Loucy (cell line): ENCODE results near the gene FRRS1L.

Experiments used
- H2AFZ ChIP-seq: fragments of 200-600 bp; sonication (generic); 2 replicates; pipeline ENCODE4 v1.6.0; 2016; ENCODE audit warnings: antibody characterized with exemption, mild to moderate bottlenecking, low read length, moderate library complexity
- H3F3A ChIP-seq: fragments of 200-600 bp; 2 replicates; pipeline ENCODE4 v1.6.0; 2016; ENCODE audit warnings: antibody characterized with exemption, low read depth, mild to moderate bottlenecking
- H3K27me3 ChIP-seq: fragments of 200-600 bp; sonication (generic); 2 replicates; pipeline ENCODE4 v1.6.1; 2014; ENCODE audit warnings: low read length, mild to moderate bottlenecking; ENCODE audit not compliant: insufficient read depth, poor library complexity, severe bottlenecking
- H3K36me3 ChIP-seq: fragments of 200-600 bp; sonication (generic); 2 replicates; pipeline ENCODE4 v1.6.1; 2016; ENCODE audit warnings: low read length; ENCODE audit not compliant: insufficient read depth
- H3K4me1 ChIP-seq: fragments of 200-600 bp; sonication (generic); 2 replicates; pipeline ENCODE4 v1.5.1; 2014; ENCODE audit warnings: low read length, mild to moderate bottlenecking; ENCODE audit not compliant: insufficient read depth, poor library complexity, severe bottlenecking
- H3K4me2 ChIP-seq: fragments of 200-600 bp; sonication (generic); 2 replicates; pipeline ENCODE4 v1.6.0; 2014; ENCODE audit warnings: antibody characterized with exemption, low read length, low read depth, mild to moderate bottlenecking; ENCODE audit not compliant: poor library complexity, severe bottlenecking
- H3K4me3 ChIP-seq: fragments of 200-600 bp; sonication (generic); 2 replicates; pipeline ENCODE4 v1.5.1; 2014; ENCODE audit warnings: low read length, mild to moderate bottlenecking, mixed read lengths; ENCODE audit not compliant: poor library complexity, severe bottlenecking
- H3K79me2 ChIP-seq: fragments of 200-600 bp; sonication (generic); 2 replicates; pipeline ENCODE4 v1.6.1; 2014; ENCODE audit warnings: low read length; ENCODE audit not compliant: insufficient read depth
- H3K9ac ChIP-seq: fragments of 200-600 bp; sonication (generic); 2 replicates; pipeline ENCODE4 v1.6.0; 2014; ENCODE audit warnings: mild to moderate bottlenecking, low read depth, low read length, moderate library complexity; ENCODE audit not compliant: poor library complexity, severe bottlenecking
- H3K9me2 ChIP-seq: fragments of 200-600 bp; sonication (generic); replicated peaks from 2 replicates; pipeline ENCODE4 v1.6.1; 2016; ENCODE audit warnings: low read depth, low read length, mixed read lengths
- H3K9me3 ChIP-seq: fragments of 200-600 bp; sonication (generic); 2 replicates; pipeline ENCODE4 v1.6.1; 2014; ENCODE audit warnings: mild to moderate bottlenecking, antibody characterized with exemption, low read length, low read depth; ENCODE audit not compliant: insufficient read depth
- H4K20me1 ChIP-seq: fragments of 200-600 bp; sonication (generic); 2 replicates; pipeline ENCODE4 v1.6.0; 2014; ENCODE audit warnings: antibody characterized with exemption, low read length, mild to moderate bottlenecking; ENCODE audit not compliant: insufficient read depth, poor library complexity, severe bottlenecking
- EZH2phosphoT487 ChIP-seq: fragments of 200-600 bp; IDR thresholded peaks from 2 replicates; pipeline ENCODE4 v1.6.1; 2018; ENCODE audit warnings: antibody characterized with exemption, mild to moderate bottlenecking, moderate library complexity, borderline replicate concordance
- TF ChIP-seq, protein P1 (sequence below): fragments of 200-600 bp; sonication (generic); conservative IDR thresholded peaks from 2 replicates; pipeline ENCODE4 v1.5.1; 2014; ENCODE audit warnings: mild to moderate bottlenecking, antibody characterized with exemption, low read length

FRRS1L gene

DNA sequence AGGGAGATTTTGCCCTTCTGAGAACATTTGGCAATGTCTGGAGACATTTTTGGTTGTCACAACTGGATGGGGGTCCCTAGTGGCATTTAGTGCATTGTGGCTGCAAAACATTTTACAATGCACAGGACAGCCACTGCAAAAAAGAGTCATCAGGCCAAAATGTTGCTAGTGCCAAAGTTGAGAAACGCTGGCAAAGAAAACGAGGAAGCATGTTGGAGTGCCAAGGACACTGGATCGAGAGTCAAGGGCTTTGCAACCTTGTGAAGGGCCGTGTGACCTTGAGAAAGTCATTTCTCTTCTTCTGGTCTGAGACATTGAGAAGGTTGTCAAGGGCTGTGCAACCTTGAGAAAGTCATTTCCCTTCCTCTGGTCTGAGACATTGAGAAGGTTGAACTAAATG lies 45.7 kb upstream of the FRRS1L start:
- Histone ChIP-seq H3F3A (no peaks in the 10 kb centered on the region), H3K4me2 (no peak overlapping the region), H4K20me1 (no peaks in the 10 kb centered on the region), H3K4me3 (no peak overlapping the region), H3K79me2 (no peaks in the 10 kb centered on the region), H3K36me3 (no peaks in the 10 kb centered on the region), H2AFZ (no peak overlapping the region), H3K9me3 (no peaks in the 10 kb centered on the region), H3K27me3 (no peaks in the 10 kb centered on the region), H3K9me2 (no peaks in the 10 kb centered on the region), H3K9ac (no peak overlapping the region), H3K4me1 (no peaks in the 10 kb centered on the region)
- TF ChIP-seq, protein P1, sequence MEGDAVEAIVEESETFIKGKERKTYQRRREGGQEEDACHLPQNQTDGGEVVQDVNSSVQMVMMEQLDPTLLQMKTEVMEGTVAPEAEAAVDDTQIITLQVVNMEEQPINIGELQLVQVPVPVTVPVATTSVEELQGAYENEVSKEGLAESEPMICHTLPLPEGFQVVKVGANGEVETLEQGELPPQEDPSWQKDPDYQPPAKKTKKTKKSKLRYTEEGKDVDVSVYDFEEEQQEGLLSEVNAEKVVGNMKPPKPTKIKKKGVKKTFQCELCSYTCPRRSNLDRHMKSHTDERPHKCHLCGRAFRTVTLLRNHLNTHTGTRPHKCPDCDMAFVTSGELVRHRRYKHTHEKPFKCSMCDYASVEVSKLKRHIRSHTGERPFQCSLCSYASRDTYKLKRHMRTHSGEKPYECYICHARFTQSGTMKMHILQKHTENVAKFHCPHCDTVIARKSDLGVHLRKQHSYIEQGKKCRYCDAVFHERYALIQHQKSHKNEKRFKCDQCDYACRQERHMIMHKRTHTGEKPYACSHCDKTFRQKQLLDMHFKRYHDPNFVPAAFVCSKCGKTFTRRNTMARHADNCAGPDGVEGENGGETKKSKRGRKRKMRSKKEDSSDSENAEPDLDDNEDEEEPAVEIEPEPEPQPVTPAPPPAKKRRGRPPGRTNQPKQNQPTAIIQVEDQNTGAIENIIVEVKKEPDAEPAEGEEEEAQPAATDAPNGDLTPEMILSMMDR, result no peak
- TF ChIP-seq EZH2phosphoT487, result no peak

DNA sequence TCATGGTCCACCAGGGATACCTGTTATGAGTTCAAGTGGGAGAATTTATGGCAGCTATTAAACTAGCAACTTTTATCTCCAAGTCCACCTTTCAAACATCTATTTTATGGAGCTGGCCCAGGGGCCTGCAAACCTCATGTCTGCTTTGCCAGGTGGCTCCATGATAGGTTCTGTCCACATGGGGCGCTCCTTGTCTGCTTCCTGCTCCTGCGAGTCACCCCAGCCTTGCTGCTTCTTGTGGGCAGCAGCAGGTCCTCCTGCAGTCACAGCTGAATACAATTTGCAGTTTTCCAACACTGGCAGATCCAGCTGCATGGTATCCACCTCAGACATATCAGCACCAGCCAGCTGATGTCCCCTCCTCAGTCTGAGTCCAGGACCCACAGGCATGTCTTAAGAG lies 39.6 kb upstream of the FRRS1L start:
- no peaks in the 10 kb centered on the region for H3K79me2 ChIP-seq
- H3K9ac ChIP-seq, result no peak overlapping the region
- no peaks in the 10 kb centered on the region for H4K20me1 ChIP-seq
- H3F3A ChIP-seq, result no peaks in the 10 kb centered on the region
- no peaks in the 10 kb centered on the region for H3K27me3 ChIP-seq
- H3K4me1 ChIP-seq, result no peaks in the 10 kb centered on the region
- no peak overlapping the region for H3K4me3 ChIP-seq
- TF ChIP-seq, protein P1, result 0 out of 2 replicates have a peak, but pooled peaks have one; percentile 21
- no peak for TF ChIP-seq EZH2phosphoT487
- no peaks in the 10 kb centered on the region for H3K36me3 ChIP-seq
- no peak overlapping the region for H2AFZ ChIP-seq
- H3K9me3 ChIP-seq, result no peaks in the 10 kb centered on the region
- H3K9me2 ChIP-seq, result no peaks in the 10 kb centered on the region
- H3K4me2 ChIP-seq, result no peak overlapping the region

DNA sequence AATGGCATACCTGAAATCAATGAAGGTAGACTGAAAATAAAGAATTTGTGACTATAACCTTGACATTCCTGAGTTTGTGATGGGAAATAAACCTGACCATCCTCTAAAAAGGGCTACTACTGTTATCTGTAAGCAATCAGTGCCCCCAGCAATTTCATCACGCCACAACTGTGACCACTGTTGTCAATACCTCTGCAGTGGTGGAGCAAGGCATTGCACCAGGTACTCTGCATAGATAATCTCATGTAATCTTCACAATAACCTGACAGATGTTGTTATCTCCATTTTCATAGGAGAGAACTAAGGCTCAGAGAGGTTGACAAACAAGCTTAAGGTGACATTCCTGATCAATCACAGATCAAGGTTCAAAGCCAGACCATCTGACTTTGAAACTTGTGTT lies 38.5 kb upstream of the FRRS1L start:
- H3K4me2 ChIP-seq, result no peak overlapping the region
- H3K9me3 ChIP-seq, result no peaks in the 10 kb centered on the region
- no peaks in the 10 kb centered on the region for H3F3A ChIP-seq
- no peaks in the 10 kb centered on the region for H3K9me2 ChIP-seq
- H4K20me1 ChIP-seq, result no peaks in the 10 kb centered on the region
- no peaks in the 10 kb centered on the region for H3K27me3 ChIP-seq
- no peak overlapping the region for H3K9ac ChIP-seq
- H2AFZ ChIP-seq, result no peak overlapping the region
- H3K36me3 ChIP-seq, result no peaks in the 10 kb centered on the region
- no peaks in the 10 kb centered on the region for H3K79me2 ChIP-seq
- H3K4me3 ChIP-seq, result no peak overlapping the region
- no peak for TF ChIP-seq EZH2phosphoT487
- TF ChIP-seq, protein P1, result no peak
- H3K4me1 ChIP-seq, result no peaks in the 10 kb centered on the region
